ENCODE data around the gene MLH3.

The MLH3 gene

DNA sequence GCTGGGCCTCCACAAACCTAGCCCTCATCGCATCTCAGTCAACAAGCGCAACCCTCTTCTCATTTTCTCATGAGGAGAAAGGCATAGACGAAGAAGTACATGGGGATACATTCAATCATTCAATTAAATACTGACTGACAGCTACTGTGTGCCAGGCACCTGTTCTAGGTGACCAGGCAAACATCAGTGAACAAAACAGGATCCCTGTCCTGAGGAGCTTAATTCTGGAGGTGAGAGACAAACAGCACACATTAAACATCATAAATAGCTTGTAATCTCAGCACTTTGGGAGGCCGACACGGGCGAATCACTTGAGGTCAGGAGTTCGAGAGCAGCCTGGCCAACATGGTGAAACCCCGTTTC lies 12.9 kb upstream of the MLH3 start:
- no peak for DNase-seq

GRCh38 chr14:75063491-75064204 lies 12.4 kb upstream of the MLH3 start, which contains the start of gene ACYP1:
Gene ACYP1 (minus strand): TSS chr14:75064024. CDS start chr14:75063553, 471 bp downstream.
- DNase-seq, result peak; percentile 91

GRCh38 chr14:75063013-75063412 lies 11.7 kb upstream of the MLH3 start:
- no peak for DNase-seq

DNA sequence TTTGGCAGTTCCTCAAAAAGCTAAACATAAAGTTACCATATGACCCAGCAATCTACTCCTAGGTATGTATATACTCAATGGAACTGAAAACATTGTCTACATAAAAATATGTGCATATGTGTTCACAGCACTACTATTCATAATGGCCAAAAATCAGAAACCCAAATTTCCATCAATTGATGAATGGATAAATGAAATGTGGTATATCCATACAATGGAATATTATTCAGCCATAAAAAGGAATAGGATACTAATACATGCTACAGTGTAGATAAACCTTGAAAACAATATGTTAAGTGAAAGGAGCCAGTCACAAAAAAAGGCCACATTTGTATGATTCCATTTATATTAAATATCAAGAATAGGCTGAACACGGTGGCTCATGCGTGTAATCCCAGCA lies 9.2 kb upstream of the MLH3 start:
- no peak for DNase-seq

- peak; percentile 83 for DNase-seq
Observed at GRCh38 chr14:75059642-75060041, 8.4 kb upstream of the MLH3 start.

GRCh38 chr14:75054421-75054820 lies 3.2 kb upstream of the MLH3 start:
- DNase-seq, result no peak

- DNase-seq, result peak; percentile 35
Observed at GRCh38 chr14:75053396-75054291, 2.4 kb upstream of the MLH3 start.

DNA sequence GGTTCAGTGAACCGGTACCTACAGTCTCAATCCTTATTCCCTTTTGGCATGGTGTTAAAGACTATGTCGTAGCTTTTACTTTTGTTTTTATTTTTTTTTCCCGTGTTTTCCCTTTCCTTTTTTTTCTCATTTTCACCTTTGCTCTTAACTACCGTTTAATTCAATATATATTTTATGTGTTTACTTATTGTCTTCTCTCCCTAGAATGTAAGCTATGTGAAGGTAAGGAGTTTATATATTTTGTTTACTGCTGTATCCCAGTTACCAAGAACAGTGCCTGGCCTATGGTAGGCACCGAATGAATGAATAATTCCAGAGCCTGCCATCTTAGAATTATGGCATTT lies 261 bp upstream of the MLH3 start:
- DNase-seq, result no peak

GRCh38 chr14:75049731-75050201 lies 1.5 kb downstream of the MLH3 start:
- DNase-seq, result no peak

GRCh38 chr14:75049136-75049535 lies 2.1 kb downstream of the MLH3 start:
- DNase-seq, result no peak

- no peak for DNase-seq
Observed at GRCh38 chr14:75048101-75048500, 3.2 kb downstream of the MLH3 start.

GRCh38 chr14:75047506-75047905 lies 3.8 kb downstream of the MLH3 start:
- DNase-seq, result no peak

DNA sequence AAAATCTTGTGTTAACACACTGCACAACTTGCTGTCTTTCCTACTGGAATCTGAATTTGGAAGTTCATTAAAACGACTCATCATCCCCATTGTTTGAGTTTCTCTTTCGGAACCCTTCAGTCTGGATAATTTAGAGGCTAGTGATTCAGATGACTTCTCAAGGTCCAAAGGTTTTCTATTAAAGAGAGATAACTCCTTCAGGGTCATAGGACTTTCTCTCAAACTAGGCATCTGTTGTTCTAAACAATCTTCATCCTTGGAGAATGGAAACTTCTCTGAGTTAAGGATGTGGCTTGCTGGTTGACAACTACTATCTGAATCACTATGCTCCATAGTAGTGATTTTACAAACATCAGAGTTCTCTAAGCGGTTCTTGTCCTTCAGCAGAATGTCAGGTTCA lies 4.4 kb downstream of the MLH3 start:
- peak; percentile 48 for DNase-seq

- no peak for DNase-seq
Observed at GRCh38 chr14:75046275-75046674, 5.0 kb downstream of the MLH3 start.

GRCh38 chr14:75044752-75045151 lies 6.5 kb downstream of the MLH3 start:
- DNase-seq, result no peak

DNA sequence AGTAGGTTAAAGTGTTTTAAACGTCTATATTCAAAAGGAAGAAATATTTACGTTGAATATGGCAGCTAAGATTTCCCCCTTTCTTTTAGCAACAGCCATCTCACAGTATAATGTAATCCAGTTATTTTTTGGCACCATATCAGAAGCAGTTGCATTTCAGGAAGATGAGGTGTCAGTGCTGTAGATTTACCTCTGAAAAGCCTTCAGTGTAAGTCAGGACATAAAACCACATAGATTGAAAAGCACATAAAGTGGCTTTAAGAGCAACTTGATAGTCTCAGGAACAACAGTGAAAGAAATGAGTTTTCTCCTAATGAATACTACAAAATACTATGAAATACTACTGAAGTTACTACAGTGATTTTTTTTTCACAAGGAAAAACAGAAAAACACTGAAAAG lies 6.9 kb downstream of the MLH3 start:
- peak; percentile 69 for DNase-seq

DNA sequence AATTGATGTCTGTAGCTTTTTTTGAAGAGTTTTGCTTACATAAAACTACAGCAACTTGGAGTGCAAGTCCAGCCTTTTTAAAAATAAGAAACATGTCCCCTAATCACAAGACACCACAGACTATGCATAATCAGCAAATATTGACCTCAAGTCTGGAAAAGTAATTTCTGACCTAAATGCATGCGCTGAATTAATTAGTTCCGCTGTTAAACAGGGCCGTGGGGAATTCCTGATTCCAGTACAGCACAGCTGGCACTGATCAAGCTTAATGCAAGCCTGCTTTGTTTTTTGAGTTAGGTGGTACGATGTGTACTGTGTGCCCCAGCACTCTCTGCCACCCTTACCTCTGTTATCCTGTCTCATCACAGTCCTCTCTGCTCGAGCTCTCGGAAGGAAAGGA lies 9.2 kb downstream of the MLH3 start:
- peak; percentile 34 for DNase-seq

DNA sequence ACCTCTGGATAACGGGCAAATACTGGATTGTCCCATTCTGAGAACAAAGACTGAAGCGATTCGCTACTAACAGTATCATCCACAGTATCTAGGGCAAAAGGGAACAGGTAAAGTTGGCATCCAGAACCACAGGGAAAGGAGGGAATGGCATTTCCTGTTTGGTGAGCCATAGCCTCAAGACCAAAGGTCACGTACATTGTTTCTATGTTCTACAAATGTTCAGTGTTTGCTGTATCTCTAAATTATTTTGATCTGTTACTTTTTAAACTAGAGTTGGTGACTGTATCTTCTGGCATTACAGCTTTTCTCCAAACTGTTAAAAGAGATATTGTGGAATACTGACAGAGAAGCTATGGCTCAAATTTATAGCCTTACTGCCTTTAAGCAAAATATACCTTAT lies 9.7 kb downstream of the MLH3 start:
- DNase-seq, result no peak

GRCh38 chr14:75040959-75041358 lies 10.3 kb downstream of the MLH3 start:
- DNase-seq, result no peak

DNA sequence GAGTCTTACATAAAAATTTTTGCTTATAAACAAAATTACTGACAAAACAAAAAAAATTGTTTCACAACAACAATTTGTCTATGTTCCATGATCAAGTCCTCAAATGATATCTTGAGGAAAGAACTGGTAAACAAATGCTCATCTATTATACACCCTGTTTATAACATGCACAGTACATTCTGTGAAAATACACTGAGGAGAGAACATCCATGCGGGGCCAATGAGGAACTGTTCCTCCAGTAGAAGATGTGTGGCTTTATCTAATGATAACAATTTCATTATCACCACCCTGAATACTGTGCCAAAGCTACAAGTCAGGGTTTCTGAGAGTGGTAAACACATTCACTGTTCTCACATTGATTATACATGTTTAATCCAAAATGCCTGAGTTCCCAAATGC lies 10.8 kb downstream of the MLH3 start:
- DNase-seq, result no peak

DNA sequence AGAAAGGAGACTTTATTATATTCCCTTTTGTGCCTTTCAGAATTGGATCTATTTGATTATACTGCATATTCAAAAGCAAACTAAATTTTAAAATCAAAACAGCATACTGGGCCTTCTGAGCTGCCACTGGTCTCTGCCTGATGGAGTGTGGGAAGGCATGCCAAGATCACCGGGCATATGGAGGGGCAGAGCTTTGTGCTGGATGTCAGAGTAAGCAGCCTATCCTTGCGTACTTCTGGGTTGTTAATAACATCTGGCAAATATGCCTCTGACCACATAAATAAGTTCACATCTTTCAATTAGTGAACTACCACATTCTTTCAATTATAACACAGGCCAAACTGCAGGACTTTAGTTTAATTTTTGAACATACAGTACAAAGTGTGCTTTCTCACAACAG lies 18.3 kb downstream of the MLH3 start:
- no peak for DNase-seq

GRCh38 chr14:75030147-75030546 lies 21.1 kb downstream of the MLH3 start:
- DNase-seq, result no peak

DNA sequence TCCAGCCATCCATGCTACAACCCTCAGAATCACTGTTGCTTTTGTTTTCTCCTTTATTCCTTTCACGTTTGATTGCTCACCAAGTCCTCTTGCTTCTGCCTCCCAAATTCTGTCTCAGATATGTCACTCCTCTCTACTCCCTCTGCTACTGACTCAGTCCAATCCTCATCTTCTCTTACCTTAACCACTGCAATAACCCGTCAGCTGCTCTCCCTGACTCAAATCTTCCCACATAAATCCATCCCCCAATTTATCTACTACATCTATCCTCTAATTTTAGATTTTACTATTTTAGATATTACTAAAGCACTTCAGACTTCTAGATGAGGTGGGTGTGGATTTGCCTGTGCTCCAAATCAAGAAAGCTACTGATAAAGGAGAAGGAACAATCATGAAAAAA lies 25.4 kb downstream of the MLH3 start:
- no peak for DNase-seq

DNA sequence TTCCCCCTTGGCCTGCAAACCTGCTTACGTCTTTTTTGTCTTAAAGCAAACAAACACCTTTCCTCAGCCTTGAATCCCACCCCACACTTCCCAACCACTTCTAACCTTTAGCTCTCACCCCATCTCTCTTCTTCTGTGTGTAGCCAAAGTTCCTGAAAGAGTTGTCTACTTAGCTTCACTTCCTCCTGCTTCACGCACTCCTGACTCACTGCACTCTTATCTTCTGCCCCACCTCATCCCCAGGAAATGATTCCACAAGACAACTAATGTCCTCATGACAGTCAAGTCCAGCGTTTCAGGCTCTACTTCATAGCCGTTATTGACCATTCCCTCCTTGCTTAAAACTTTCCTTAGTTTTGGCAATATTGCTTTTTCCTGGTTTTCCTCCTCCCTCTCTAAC lies 26.2 kb downstream of the MLH3 start:
- peak; percentile 35 for DNase-seq

All from EL (cell line).